ENCODE measurements around the gene SVIP.

Gene SVIP

GRCh38 chr11:22832315-22833015 is 2.9 kb upstream of the SVIP start:
- H3K27ac ChIP-seq (ENCODE audit: insufficient read depth, low read length, poor library complexity, severe bottlenecking), result no peak overlapping the region
- no peak overlapping the region for H3K4me3 ChIP-seq (ENCODE audit: insufficient read depth, low read depth, low read length, poor library complexity, severe bottlenecking)
- no peaks in the 10 kb centered on the region for H3K36me3 ChIP-seq (ENCODE audit: control insufficient read depth, insufficient read depth, low read length)
- no peaks in the 10 kb centered on the region for H3K9me3 ChIP-seq (ENCODE audit: control insufficient read depth, low read length)
- peaks cover 5% of the 10 kb centered on the region for H3K4me1 ChIP-seq (ENCODE audit: control insufficient read depth, insufficient read depth, low read length, poor library complexity, severe bottlenecking)
- no peaks in the 10 kb centered on the region for H3K27me3 ChIP-seq (replicated peaks; ENCODE audit: control insufficient read depth, insufficient read depth, low read length, poor library complexity, severe bottlenecking)
- DNase-seq, result no peak

DNA sequence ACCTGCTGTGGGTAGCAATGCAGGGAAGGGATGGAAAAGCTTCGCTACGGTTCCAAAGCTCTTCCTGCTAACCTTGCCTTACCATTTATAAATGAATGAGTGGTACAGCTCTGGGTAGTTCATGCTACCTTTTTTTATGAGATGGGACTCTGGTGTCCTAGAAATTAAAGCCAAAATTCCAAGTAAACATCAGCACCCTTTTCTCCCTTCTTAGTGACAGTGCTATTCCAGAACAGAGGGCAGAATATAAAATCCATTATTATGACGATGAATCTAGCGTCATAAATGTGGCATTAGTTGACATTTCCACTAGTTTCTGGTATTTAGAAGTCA is 447 bp upstream of the SVIP start:
- no peak for DNase-seq
- peak overlapping the region; percentile 98 for H3K4me3 ChIP-seq (ENCODE audit: insufficient read depth, low read depth, low read length, poor library complexity, severe bottlenecking)
- peaks cover 5% of the 10 kb centered on the region for H3K4me1 ChIP-seq (ENCODE audit: control insufficient read depth, insufficient read depth, low read length, poor library complexity, severe bottlenecking)
- H3K27ac ChIP-seq (ENCODE audit: insufficient read depth, low read length, poor library complexity, severe bottlenecking), result no peak overlapping the region
- H3K27me3 ChIP-seq (replicated peaks; ENCODE audit: control insufficient read depth, insufficient read depth, low read length, poor library complexity, severe bottlenecking), result no peaks in the 10 kb centered on the region
- no peaks in the 10 kb centered on the region for H3K9me3 ChIP-seq (ENCODE audit: control insufficient read depth, low read length)
- H3K36me3 ChIP-seq (ENCODE audit: control insufficient read depth, insufficient read depth, low read length), result peaks cover 12% of the 10 kb centered on the region

GRCh38 chr11:22828373-22828772 is 1.2 kb downstream of the SVIP start:
- Histone ChIP-seq H3K27ac (ENCODE audit: insufficient read depth, low read length, poor library complexity, severe bottlenecking) (no peak overlapping the region), H3K36me3 (ENCODE audit: control insufficient read depth, insufficient read depth, low read length) (peaks cover 17% of the 10 kb centered on the region), H3K9me3 (ENCODE audit: control insufficient read depth, low read length) (no peaks in the 10 kb centered on the region), H3K27me3 (replicated peaks; ENCODE audit: control insufficient read depth, insufficient read depth, low read length, poor library complexity, severe bottlenecking) (no peaks in the 10 kb centered on the region), H3K4me1 (ENCODE audit: control insufficient read depth, insufficient read depth, low read length, poor library complexity, severe bottlenecking) (peaks cover 5% of the 10 kb centered on the region), H3K4me3 (ENCODE audit: insufficient read depth, low read depth, low read length, poor library complexity, severe bottlenecking) (peak overlapping the region; percentile 98)
- DNase-seq, result no peak

DNA sequence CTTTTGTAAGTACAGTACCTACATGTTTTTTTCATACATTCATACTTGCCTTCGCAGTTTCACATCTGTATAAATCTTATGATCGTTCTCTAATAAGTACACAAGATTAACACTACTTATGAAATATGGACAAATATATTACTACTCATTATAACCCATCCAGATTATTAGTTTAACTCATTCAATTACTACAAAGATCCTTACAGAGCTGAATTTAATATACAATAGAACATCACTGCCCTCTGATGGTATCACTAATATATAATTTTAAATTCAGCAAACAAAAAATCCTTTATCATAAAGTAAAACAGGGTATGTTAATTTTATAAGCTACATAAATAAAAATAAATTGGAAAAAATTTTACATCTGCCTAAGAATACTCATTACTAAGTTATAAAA is 7.4 kb downstream of the SVIP start:
- Histone ChIP-seq H3K36me3 (ENCODE audit: control insufficient read depth, insufficient read depth, low read length) (peaks cover 38% of the 10 kb centered on the region), H3K27ac (ENCODE audit: insufficient read depth, low read length, poor library complexity, severe bottlenecking) (no peak overlapping the region), H3K9me3 (ENCODE audit: control insufficient read depth, low read length) (no peaks in the 10 kb centered on the region), H3K4me3 (ENCODE audit: insufficient read depth, low read depth, low read length, poor library complexity, severe bottlenecking) (no peak overlapping the region), H3K27me3 (replicated peaks; ENCODE audit: control insufficient read depth, insufficient read depth, low read length, poor library complexity, severe bottlenecking) (no peaks in the 10 kb centered on the region), H3K4me1 (ENCODE audit: control insufficient read depth, insufficient read depth, low read length, poor library complexity, severe bottlenecking) (no peaks in the 10 kb centered on the region)
- DNase-seq, result no peak

- H3K9me3 ChIP-seq (ENCODE audit: control insufficient read depth, low read length), result no peaks in the 10 kb centered on the region
- H3K27me3 ChIP-seq (replicated peaks; ENCODE audit: control insufficient read depth, insufficient read depth, low read length, poor library complexity, severe bottlenecking), result no peaks in the 10 kb centered on the region
Measured at GRCh38 chr11:22809893-22810292, 19.7 kb downstream of the SVIP start.

DNA sequence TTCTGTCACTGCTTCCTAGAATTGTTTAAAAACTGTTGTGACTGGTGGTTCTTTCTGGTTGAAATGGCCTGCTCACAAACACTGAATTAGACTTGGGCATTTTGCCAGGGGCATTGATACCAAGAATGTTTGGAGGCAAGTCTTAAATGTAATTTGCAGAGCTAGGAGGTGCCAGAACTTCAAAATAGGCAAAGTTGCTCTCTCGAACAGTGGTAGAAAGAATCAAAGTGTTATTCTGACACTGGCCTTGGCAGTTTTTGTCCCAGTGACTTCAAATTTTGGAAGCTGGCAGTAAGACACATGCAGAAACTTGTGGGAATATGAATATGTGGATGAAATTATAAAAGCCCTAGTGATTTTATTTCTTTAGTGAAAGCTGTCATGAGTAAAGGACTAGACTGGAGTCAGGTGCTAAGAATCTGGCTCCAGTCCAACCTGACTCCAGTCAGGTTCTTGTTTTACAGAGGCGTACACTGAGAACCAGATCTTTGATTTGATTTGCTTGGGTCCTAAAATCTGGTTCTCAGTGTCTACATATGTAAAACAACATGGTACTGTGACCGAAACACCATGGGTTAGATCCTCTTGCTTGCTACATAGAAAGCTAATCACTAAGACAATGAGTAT is 20.9 kb downstream of the SVIP start:
- no peak for DNase-seq
- Histone ChIP-seq H3K4me1 (ENCODE audit: control insufficient read depth, insufficient read depth, low read length, poor library complexity, severe bottlenecking) (no peaks in the 10 kb centered on the region), H3K27ac (ENCODE audit: insufficient read depth, low read length, poor library complexity, severe bottlenecking) (no peak overlapping the region), H3K9me3 (ENCODE audit: control insufficient read depth, low read length) (no peaks in the 10 kb centered on the region), H3K27me3 (replicated peaks; ENCODE audit: control insufficient read depth, insufficient read depth, low read length, poor library complexity, severe bottlenecking) (no peaks in the 10 kb centered on the region), H3K36me3 (ENCODE audit: control insufficient read depth, insufficient read depth, low read length) (no peaks in the 10 kb centered on the region), H3K4me3 (ENCODE audit: insufficient read depth, low read depth, low read length, poor library complexity, severe bottlenecking) (no peak overlapping the region)

More at GRCh38 chr11:22809893-22810292, 19.7 kb downstream of the SVIP start:
- H3K4me1 ChIP-seq (ENCODE audit: control insufficient read depth, insufficient read depth, low read length, poor library complexity, severe bottlenecking), result no peaks in the 10 kb centered on the region
- no peaks in the 10 kb centered on the region for H3K36me3 ChIP-seq (ENCODE audit: control insufficient read depth, insufficient read depth, low read length)
- no peak for DNase-seq
- no peak overlapping the region for H3K27ac ChIP-seq (ENCODE audit: insufficient read depth, low read length, poor library complexity, severe bottlenecking)
- no peak overlapping the region for H3K4me3 ChIP-seq (ENCODE audit: insufficient read depth, low read depth, low read length, poor library complexity, severe bottlenecking)

- H3K9me3 ChIP-seq (ENCODE audit: control insufficient read depth, low read length), result no peaks in the 10 kb centered on the region
- H3K27ac ChIP-seq (ENCODE audit: insufficient read depth, low read length, poor library complexity, severe bottlenecking), result no peak overlapping the region
- H3K4me1 ChIP-seq (ENCODE audit: control insufficient read depth, insufficient read depth, low read length, poor library complexity, severe bottlenecking), result no peaks in the 10 kb centered on the region
- DNase-seq, result no peak
- H3K27me3 ChIP-seq (replicated peaks; ENCODE audit: control insufficient read depth, insufficient read depth, low read length, poor library complexity, severe bottlenecking), result no peaks in the 10 kb centered on the region
- H3K36me3 ChIP-seq (ENCODE audit: control insufficient read depth, insufficient read depth, low read length), result no peaks in the 10 kb centered on the region
- H3K4me3 ChIP-seq (ENCODE audit: insufficient read depth, low read depth, low read length, poor library complexity, severe bottlenecking), result no peak overlapping the region
Measured at GRCh38 chr11:22807855-22808570, 21.6 kb downstream of the SVIP start.

GRCh38 chr11:22807391-22807790 is 22.2 kb downstream of the SVIP start:
- Histone ChIP-seq H3K27ac (ENCODE audit: insufficient read depth, low read length, poor library complexity, severe bottlenecking) (no peak overlapping the region), H3K4me1 (ENCODE audit: control insufficient read depth, insufficient read depth, low read length, poor library complexity, severe bottlenecking) (no peaks in the 10 kb centered on the region), H3K27me3 (replicated peaks; ENCODE audit: control insufficient read depth, insufficient read depth, low read length, poor library complexity, severe bottlenecking) (no peaks in the 10 kb centered on the region), H3K36me3 (ENCODE audit: control insufficient read depth, insufficient read depth, low read length) (no peaks in the 10 kb centered on the region), H3K4me3 (ENCODE audit: insufficient read depth, low read depth, low read length, poor library complexity, severe bottlenecking) (no peak overlapping the region), H3K9me3 (ENCODE audit: control insufficient read depth, low read length) (no peaks in the 10 kb centered on the region)
- DNase-seq, result no peak

DNA sequence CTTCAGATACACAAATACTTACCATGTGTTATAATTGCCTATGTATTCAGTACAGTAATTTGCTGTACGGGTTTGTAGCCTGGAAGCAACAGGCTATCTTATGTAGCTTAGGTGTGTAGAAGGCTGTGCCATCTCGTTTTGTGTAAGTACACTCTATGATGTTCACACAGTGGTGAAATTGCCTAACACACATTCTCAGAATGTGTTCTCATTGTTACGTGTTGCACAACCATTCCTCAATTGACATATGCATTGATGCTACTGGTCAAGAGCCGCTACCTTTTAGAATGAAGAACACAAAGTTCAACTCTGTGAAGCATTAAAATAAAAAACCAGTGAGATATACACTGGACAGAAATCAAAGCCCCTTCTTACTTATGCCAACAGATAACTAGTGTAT is 26.7 kb downstream of the SVIP start:
- H3K27ac ChIP-seq (ENCODE audit: insufficient read depth, low read length, poor library complexity, severe bottlenecking), result no peak overlapping the region
- H3K4me3 ChIP-seq (ENCODE audit: insufficient read depth, low read depth, low read length, poor library complexity, severe bottlenecking), result no peak overlapping the region
- no peaks in the 10 kb centered on the region for H3K9me3 ChIP-seq (ENCODE audit: control insufficient read depth, low read length)
- DNase-seq, result no peak
- no peaks in the 10 kb centered on the region for H3K27me3 ChIP-seq (replicated peaks; ENCODE audit: control insufficient read depth, insufficient read depth, low read length, poor library complexity, severe bottlenecking)
- no peaks in the 10 kb centered on the region for H3K4me1 ChIP-seq (ENCODE audit: control insufficient read depth, insufficient read depth, low read length, poor library complexity, severe bottlenecking)
- no peaks in the 10 kb centered on the region for H3K36me3 ChIP-seq (ENCODE audit: control insufficient read depth, insufficient read depth, low read length)

- Histone ChIP-seq H3K27ac (ENCODE audit: insufficient read depth, low read length, poor library complexity, severe bottlenecking) (no peak overlapping the region), H3K9me3 (ENCODE audit: control insufficient read depth, low read length) (no peaks in the 10 kb centered on the region), H3K4me3 (ENCODE audit: insufficient read depth, low read depth, low read length, poor library complexity, severe bottlenecking) (no peak overlapping the region), H3K4me1 (ENCODE audit: control insufficient read depth, insufficient read depth, low read length, poor library complexity, severe bottlenecking) (no peaks in the 10 kb centered on the region), H3K36me3 (ENCODE audit: control insufficient read depth, insufficient read depth, low read length) (no peaks in the 10 kb centered on the region), H3K27me3 (replicated peaks; ENCODE audit: control insufficient read depth, insufficient read depth, low read length, poor library complexity, severe bottlenecking) (no peaks in the 10 kb centered on the region)
- no peak for DNase-seq
Measured at GRCh38 chr11:22800482-22800881, 29.1 kb downstream of the SVIP start.
